Ishikawa (cell line): Measurements from ENCODE around the gene SPRTN.

Experiments used
- CEBPB ChIP-seq: IDR thresholded peaks from 2 replicates; pipeline ENCODE4 v1.6.1; 2012
- CREB1 ChIP-seq: IDR thresholded peaks from 2 replicates; pipeline ENCODE4 v1.6.1; 2012; ENCODE audit warnings: low read depth
- EGR1 ChIP-seq: IDR thresholded peaks from 2 replicates; pipeline ENCODE4 v1.6.1; 2012
- EP300 ChIP-seq: IDR thresholded peaks from 2 replicates; pipeline ENCODE4 v1.6.1; 2012; ENCODE audit warnings: borderline replicate concordance
- FOXM1 ChIP-seq: IDR thresholded peaks from 2 replicates; pipeline ENCODE4 v1.6.1; 2012; ENCODE audit warnings: low read depth, borderline replicate concordance
- MAX ChIP-seq: IDR thresholded peaks from 2 replicates; pipeline ENCODE4 v1.6.1; 2012
- NFIC ChIP-seq: IDR thresholded peaks from 2 replicates; pipeline ENCODE4 v1.6.1; 2012
- RAD21 ChIP-seq: IDR thresholded peaks from 2 replicates; pipeline ENCODE4 v1.6.1; 2012; ENCODE audit warnings: low read depth
- TAF1 ChIP-seq: IDR thresholded peaks from 2 replicates; pipeline ENCODE4 v1.6.1; 2012; ENCODE audit warnings: low read depth, mild to moderate bottlenecking
- TCF12 ChIP-seq: IDR thresholded peaks from 2 replicates; pipeline ENCODE4 v1.6.1; 2012; ENCODE audit warnings: low read depth
- TEAD4 ChIP-seq: IDR thresholded peaks from 2 replicates; pipeline ENCODE4 v1.6.1; 2012
- USF1 ChIP-seq: IDR thresholded peaks from 2 replicates; pipeline ENCODE4 v1.6.1; 2012
- YY1 ChIP-seq: IDR thresholded peaks from 2 replicates; pipeline ENCODE4 v1.6.1; 2012; ENCODE audit warnings: low read depth
- ZBTB7A ChIP-seq: IDR thresholded peaks from 2 replicates; pipeline ENCODE4 v1.6.1; 2012; ENCODE audit warnings: low read depth
- TF ChIP-seq, protein P1 (sequence below): IDR thresholded peaks from 2 replicates; pipeline ENCODE4 v1.6.1; 2012; ENCODE audit warnings: low read depth, mild to moderate bottlenecking

Gene SPRTN

GRCh38 chr1:231317306-231318014, 20.6 kb upstream of the SPRTN start:
- TF ChIP-seq TCF12 (no peak), CREB1 (no peak)

DNA sequence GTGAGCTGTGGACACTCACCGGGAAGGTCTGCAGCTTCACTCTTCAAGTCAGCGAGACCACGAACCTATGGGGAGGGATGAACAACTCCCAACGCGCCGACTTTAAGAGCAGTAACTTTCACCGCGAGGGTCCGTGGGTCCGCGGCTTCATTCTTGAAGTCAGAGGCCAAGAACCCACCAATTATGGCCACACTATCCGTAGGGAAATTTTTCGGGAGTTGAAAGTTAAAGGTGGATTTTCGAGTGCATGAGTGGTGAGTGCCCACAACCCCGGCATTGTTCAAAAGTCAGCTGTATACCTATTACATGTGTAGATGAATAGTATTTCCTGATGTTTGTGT, 20.1 kb upstream of the SPRTN start:
- TF ChIP-seq MAX (no peak), RAD21 (no peak), CEBPB (no peak)

DNA sequence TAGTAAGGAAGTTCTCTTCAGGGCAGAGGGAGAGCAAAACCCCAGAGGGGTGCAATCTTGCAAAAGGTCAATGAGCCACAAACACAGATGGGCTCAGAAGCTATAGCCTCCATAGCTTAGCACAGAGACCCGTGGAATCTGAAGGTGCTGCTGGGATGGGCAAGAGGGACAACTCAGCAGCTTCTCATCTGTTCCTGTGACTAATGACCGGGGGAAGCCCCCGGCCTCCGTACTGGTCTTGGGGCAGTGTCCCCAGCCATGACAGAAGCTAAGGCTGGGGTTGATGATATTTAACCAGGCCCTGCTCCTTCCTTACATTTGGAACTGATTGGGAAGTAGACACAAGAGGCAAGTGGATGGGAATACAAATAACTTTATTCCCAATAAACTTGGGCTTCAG, 19.5 kb upstream of the SPRTN start:
- TF ChIP-seq CEBPB (no peak), TEAD4 (no peak), CREB1 (no peak), TAF1 (no peak), NFIC (no peak), ZBTB7A (no peak), USF1 (no peak), TCF12 (no peak), YY1 (no peak), EP300 (no peak), FOXM1 (no peak), RAD21 (no peak), EGR1 (no peak), MAX (no peak)
- TF ChIP-seq, protein P1, sequence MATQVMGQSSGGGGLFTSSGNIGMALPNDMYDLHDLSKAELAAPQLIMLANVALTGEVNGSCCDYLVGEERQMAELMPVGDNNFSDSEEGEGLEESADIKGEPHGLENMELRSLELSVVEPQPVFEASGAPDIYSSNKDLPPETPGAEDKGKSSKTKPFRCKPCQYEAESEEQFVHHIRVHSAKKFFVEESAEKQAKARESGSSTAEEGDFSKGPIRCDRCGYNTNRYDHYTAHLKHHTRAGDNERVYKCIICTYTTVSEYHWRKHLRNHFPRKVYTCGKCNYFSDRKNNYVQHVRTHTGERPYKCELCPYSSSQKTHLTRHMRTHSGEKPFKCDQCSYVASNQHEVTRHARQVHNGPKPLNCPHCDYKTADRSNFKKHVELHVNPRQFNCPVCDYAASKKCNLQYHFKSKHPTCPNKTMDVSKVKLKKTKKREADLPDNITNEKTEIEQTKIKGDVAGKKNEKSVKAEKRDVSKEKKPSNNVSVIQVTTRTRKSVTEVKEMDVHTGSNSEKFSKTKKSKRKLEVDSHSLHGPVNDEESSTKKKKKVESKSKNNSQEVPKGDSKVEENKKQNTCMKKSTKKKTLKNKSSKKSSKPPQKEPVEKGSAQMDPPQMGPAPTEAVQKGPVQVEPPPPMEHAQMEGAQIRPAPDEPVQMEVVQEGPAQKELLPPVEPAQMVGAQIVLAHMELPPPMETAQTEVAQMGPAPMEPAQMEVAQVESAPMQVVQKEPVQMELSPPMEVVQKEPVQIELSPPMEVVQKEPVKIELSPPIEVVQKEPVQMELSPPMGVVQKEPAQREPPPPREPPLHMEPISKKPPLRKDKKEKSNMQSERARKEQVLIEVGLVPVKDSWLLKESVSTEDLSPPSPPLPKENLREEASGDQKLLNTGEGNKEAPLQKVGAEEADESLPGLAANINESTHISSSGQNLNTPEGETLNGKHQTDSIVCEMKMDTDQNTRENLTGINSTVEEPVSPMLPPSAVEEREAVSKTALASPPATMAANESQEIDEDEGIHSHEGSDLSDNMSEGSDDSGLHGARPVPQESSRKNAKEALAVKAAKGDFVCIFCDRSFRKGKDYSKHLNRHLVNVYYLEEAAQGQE = no peak

DNA sequence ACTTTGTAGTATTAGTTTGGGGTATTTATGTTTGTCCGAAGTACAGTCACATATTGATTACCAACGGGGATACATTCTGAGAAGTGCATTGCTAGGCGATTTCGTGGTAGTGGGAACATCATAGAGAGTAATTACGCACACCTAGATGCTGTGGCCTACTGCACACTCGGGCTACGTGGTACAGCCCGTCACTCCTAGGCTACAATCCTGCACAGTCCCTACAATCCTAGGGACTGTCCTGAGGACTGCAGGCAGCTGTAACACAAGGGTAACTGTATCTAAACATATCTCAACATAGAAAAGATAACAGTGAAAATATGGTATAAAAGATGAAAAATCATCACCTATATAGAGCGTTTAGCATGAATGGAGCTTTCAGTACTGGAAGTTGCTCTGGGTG, 19.0 kb upstream of the SPRTN start:
- no peak for TF ChIP-seq NFIC
- TF ChIP-seq YY1 = no peak
- TF ChIP-seq FOXM1 = no peak
- TF ChIP-seq MAX = no peak
- TF ChIP-seq CREB1 = no peak
- no peak for TF ChIP-seq EP300

GRCh38 chr1:231322880-231323530, 15.1 kb upstream of the SPRTN start:
- no peak for TF ChIP-seq EP300
- no peak for TF ChIP-seq EGR1
- no peak for TF ChIP-seq NFIC
- no peak for TF ChIP-seq RAD21
- no peak for TF ChIP-seq CEBPB
- TF ChIP-seq YY1 = no peak
- TF ChIP-seq, protein P1 = no peak

DNA sequence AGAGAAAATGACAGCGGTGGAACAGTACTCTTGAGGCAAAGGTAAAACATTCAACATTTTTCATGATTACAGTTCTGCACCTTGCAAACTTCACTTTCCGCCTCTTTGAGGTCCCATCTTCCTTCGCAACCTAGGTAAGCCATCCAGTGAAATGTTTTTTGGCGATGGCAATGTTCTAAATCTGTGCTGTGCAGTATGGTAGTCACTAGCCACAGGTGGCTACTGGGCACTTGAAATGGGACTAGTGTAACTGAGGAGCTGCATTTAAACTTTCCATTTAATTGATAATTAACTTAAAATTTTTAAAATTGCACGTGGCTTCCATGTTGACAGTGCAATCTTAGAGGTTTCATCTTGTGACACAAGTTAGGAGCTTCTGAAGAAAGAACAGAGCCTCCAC, 13.4 kb upstream of the SPRTN start:
- TF ChIP-seq EGR1 (no peak), YY1 (no peak), USF1 (no peak), CEBPB (no peak)

DNA sequence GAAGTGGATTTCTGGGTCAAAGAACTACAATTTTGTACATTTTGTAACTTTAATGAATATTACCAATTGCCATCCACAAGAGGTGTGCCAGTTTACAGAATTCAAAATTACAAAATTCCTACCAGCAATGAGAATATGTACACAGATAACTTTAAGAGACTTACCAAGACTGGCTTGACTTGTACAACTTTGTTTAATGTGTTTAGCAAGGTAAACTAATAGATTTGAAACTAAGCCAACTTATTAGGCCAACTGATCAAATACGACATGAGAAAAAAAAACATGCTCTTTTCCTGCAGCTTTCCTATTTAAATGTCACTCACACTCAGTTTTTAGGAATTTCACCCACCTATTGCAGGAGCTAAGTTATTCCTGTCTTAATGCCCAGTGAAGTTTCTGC, 11.8 kb upstream of the SPRTN start:
- TF ChIP-seq MAX = no peak
- no peak for TF ChIP-seq EGR1
- TF ChIP-seq TCF12 = no peak
- TF ChIP-seq EP300 = no peak
- no peak for TF ChIP-seq TEAD4
- no peak for TF ChIP-seq NFIC
- TF ChIP-seq, protein P1 = no peak
- TF ChIP-seq FOXM1 = no peak
- TF ChIP-seq RAD21 = no peak
- TF ChIP-seq CREB1 = no peak
- TF ChIP-seq TAF1 = no peak
- TF ChIP-seq YY1 = no peak
- no peak for TF ChIP-seq USF1
- no peak for TF ChIP-seq ZBTB7A
- TF ChIP-seq CEBPB = no peak
